Heart left ventricle (tissue), 13 donors: ENCODE data around the gene ARSB.

ENCODE experiments used
- CTCF ChIP-seq, 12 donors: fragments of 200-600 bp; sonication (generic) in 4 of 12; IDR thresholded peaks; one replicate each; pipeline versions ENCODE4 v1.5.0 to v1.8.0; 2018 to 2022; ENCODE audit warnings: antibody characterized with exemption in 12 of 12, mild to moderate bottlenecking in 5 of 12
- POLR2A ChIP-seq, 2 donors: fragments of 450-650 bp; IDR thresholded peaks; one replicate each; pipeline ENCODE4 v1.6.1; 2017; ENCODE audit warnings: antibody characterized with exemption in 2 of 2, mild to moderate bottlenecking in 2 of 2, moderate library complexity in 2 of 2
- donor health status: ischemic (EF 13 %, LVEDD 7.1; RV severe dilation, severe dysfunction).
- donor health status: DM: no; HTN: yes; CAD: no.
- donor health status: DM: no; HTN: no; CAD: no.
- donor health status: ischemic (EF 25% LVEDD 6.9; RV normal size, moderate dysfunction).
- donor health status: ischemic (EF 25% LVEDD 5.7; RV mildly dilated, moderate dysfunction).
- donor health status: ischemic (EF 35%, LVEDD 5.7; RV mildly dilated, moderate dysfunction).
- donor health status: nonischemic (EF 11% LVEDD 7.7; RV severe dilation, severe dysfunction).
- donor health status: DM: yes; HTN: yes; CAD: no.
- donor health status: PGD.
- donor health status: ischemic (EF 29% LVEDD 5.4; RV normal size, mild dysfunction).
- donor health status: nonischemic (EF 23%, LVEDD 6.1; RV moderate dilation, normal function).

- TF ChIP-seq CTCF (IDR thresholded peaks at IDR 0.05) (no peak), POLR2A (IDR thresholded peaks at IDR 0.05) (no peak)
Observed at GRCh38 chr5:79014631-79015030, 29.5 kb upstream of the ARSB start.
